ENCODE measurements around the gene RIMBP3B. TPM values are rescaled to one million over a fixed set of nuclear protein-coding genes. Genes with fewer than 3 reads are reported as not detected.
A peak's percentile ranks its signal among the peaks of the same experiment; 100 is the strongest.
"Not testable (repeated sequence)": the region's sequence is repeated elsewhere in the genome, so short reads cannot be mapped to it uniquely, and the experiment has no call there.

The RIMBP3B gene
- total and polyA plus RNA-seq, 9 of the 15 experiments (the other 6 are each of a cell fraction or from before 2014, with no cell fraction given) = 0.01 to 0.55 (median 0.16) TPM; not detected in 1

DNA sequence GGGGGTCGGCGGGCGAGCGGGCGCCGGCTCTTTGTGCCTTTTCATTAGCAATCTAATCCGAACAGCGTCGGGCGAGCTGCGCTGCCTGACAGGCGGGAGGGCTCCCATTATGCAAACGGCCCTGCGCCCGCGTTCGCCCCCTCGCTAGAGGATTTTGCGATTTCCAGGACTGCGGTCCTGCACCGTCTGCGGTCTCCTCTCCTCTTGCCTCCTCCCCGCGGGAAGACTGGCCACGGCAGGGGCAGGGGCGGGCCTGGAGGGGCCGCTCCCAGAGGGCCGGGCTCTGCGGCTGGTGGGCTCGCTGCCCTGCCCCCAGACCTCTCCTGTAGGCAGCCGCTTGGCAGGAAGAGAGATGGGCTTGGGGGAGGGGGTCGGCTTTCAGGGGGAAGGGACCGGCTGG, 34.3 kb downstream of the RIMBP3B start (continued):
- TF ChIP-seq, protein P1, sequence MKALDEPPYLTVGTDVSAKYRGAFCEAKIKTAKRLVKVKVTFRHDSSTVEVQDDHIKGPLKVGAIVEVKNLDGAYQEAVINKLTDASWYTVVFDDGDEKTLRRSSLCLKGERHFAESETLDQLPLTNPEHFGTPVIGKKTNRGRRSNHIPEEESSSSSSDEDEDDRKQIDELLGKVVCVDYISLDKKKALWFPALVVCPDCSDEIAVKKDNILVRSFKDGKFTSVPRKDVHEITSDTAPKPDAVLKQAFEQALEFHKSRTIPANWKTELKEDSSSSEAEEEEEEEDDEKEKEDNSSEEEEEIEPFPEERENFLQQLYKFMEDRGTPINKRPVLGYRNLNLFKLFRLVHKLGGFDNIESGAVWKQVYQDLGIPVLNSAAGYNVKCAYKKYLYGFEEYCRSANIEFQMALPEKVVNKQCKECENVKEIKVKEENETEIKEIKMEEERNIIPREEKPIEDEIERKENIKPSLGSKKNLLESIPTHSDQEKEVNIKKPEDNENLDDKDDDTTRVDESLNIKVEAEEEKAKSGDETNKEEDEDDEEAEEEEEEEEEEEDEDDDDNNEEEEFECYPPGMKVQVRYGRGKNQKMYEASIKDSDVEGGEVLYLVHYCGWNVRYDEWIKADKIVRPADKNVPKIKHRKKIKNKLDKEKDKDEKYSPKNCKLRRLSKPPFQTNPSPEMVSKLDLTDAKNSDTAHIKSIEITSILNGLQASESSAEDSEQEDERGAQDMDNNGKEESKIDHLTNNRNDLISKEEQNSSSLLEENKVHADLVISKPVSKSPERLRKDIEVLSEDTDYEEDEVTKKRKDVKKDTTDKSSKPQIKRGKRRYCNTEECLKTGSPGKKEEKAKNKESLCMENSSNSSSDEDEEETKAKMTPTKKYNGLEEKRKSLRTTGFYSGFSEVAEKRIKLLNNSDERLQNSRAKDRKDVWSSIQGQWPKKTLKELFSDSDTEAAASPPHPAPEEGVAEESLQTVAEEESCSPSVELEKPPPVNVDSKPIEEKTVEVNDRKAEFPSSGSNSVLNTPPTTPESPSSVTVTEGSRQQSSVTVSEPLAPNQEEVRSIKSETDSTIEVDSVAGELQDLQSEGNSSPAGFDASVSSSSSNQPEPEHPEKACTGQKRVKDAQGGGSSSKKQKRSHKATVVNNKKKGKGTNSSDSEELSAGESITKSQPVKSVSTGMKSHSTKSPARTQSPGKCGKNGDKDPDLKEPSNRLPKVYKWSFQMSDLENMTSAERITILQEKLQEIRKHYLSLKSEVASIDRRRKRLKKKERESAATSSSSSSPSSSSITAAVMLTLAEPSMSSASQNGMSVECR (CRISPR knock-in tag; IDR thresholded peaks at IDR 0.05) = peak; percentile 72
- peak; percentile 54 for TF ChIP-seq RBFOX2 (IDR thresholded peaks at IDR 0.05; ENCODE audit: low read depth, low read length)
- TF ChIP-seq CXXC5 (CRISPR knock-in tag; IDR thresholded peaks at IDR 0.05) = peak; percentile 61
- TF ChIP-seq, protein P2, sequence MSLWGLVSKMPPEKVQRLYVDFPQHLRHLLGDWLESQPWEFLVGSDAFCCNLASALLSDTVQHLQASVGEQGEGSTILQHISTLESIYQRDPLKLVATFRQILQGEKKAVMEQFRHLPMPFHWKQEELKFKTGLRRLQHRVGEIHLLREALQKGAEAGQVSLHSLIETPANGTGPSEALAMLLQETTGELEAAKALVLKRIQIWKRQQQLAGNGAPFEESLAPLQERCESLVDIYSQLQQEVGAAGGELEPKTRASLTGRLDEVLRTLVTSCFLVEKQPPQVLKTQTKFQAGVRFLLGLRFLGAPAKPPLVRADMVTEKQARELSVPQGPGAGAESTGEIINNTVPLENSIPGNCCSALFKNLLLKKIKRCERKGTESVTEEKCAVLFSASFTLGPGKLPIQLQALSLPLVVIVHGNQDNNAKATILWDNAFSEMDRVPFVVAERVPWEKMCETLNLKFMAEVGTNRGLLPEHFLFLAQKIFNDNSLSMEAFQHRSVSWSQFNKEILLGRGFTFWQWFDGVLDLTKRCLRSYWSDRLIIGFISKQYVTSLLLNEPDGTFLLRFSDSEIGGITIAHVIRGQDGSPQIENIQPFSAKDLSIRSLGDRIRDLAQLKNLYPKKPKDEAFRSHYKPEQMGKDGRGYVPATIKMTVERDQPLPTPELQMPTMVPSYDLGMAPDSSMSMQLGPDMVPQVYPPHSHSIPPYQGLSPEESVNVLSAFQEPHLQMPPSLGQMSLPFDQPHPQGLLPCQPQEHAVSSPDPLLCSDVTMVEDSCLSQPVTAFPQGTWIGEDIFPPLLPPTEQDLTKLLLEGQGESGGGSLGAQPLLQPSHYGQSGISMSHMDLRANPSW (CRISPR knock-in tag; IDR thresholded peaks at IDR 0.05) = peak; percentile 80; the same call in 1 of the 2 replicates
- TF ChIP-seq, protein P3, sequence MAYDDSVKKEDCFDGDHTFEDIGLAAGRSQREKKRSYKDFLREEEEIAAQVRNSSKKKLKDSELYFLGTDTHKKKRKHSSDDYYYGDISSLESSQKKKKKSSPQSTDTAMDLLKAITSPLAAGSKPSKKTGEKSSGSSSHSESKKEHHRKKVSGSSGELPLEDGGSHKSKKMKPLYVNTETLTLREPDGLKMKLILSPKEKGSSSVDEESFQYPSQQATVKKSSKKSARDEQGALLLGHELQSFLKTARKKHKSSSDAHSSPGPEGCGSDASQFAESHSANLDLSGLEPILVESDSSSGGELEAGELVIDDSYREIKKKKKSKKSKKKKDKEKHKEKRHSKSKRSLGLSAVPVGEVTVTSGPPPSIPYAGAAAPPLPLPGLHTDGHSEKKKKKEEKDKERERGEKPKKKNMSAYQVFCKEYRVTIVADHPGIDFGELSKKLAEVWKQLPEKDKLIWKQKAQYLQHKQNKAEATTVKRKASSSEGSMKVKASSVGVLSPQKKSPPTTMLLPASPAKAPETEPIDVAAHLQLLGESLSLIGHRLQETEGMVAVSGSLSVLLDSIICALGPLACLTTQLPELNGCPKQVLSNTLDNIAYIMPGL (CRISPR knock-in tag; IDR thresholded peaks at IDR 0.05) = peak; percentile 59; the same call in 1 of the 2 replicates
- TF ChIP-seq, protein P4, sequence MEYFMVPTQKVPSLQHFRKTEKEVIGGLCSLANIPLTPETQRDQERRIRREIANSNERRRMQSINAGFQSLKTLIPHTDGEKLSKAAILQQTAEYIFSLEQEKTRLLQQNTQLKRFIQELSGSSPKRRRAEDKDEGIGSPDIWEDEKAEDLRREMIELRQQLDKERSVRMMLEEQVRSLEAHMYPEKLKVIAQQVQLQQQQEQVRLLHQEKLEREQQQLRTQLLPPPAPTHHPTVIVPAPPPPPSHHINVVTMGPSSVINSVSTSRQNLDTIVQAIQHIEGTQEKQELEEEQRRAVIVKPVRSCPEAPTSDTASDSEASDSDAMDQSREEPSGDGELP (CRISPR knock-in tag; IDR thresholded peaks at IDR 0.05; ENCODE audit: borderline replicate concordance) = peak; percentile 50; the same call in 1 of the 2 replicates

- 33% methylated on average over 5 of the region's 15 CpGs for WGBS (ENCODE audit: insufficient coverage, low coverage, missing lambda C conversion rate)
- BruUV-seq (replicated peaks) = TSS peak; percentile 85
These were observed 35.6 kb downstream of the RIMBP3B start for GRCh38 chr22:21418974-21419638.

More at GRCh38 chr22:21418974-21419638, 35.6 kb downstream of the RIMBP3B start:
- Histone ChIP-seq H3K27ac (ENCODE audit: extremely low read depth, low read depth, low read length) (peak overlapping the region; percentile 57; the same call in 2 of the 3 replicates), H3K4me3 (peak overlapping the region; percentile 25; the same call in 1 of the 2 replicates), H3K4me2 (ENCODE audit: insufficient read depth, low read length) (peak overlapping the region; percentile 77), H3K9ac (ENCODE audit: insufficient read depth in 1 of 2, low read depth in 2 of 2, low read length in 2 of 2) (peak overlapping the region; percentile 60 to 85)
- H4K20me1 ChIP-seq (replicated peaks; ENCODE audit: control insufficient read depth, insufficient read depth, low read length); H3K9me1 ChIP-seq (ENCODE audit: control insufficient read depth, insufficient read depth, low read length); intact Hi-C loops (cut with micrococcal nuclease); H3K27me3 ChIP-seq (ENCODE audit: control insufficient read depth in 2 of 2, insufficient read depth in 2 of 2, low read length in 2 of 2); H2AFZ ChIP-seq (ENCODE audit: low read depth, low read length); DNase-seq (ENCODE audit: extremely low read depth in 1 of 4, low spot score in 3 of 4); CTCF ChIA-PET (ENCODE audit: low intra/inter-chr PET ratio); POLR2A ChIA-PET; H3K79me2 ChIP-seq (ENCODE audit: control insufficient read depth, insufficient read depth, low read length); H3K9me3 ChIP-seq (replicated peaks; ENCODE audit: control insufficient read depth, insufficient read depth, low read depth, low read length); H3K36me3 ChIP-seq (ENCODE audit: control insufficient read depth, insufficient read depth, low read length); H3K4me1 ChIP-seq (replicated peaks in 1 of 2; ENCODE audit: control insufficient read depth in 2 of 2, insufficient read depth in 2 of 2, low read length in 2 of 2); FAIRE-seq: not testable (repeated sequence)
- in situ Hi-C loops (cut with MboI) = loop anchor here (25.0 kb wide), 2 partner anchors 518 to 1118 kb away; no protein-coding TSS in a partner anchor
- ATAC-seq = peak; percentile 1

Measured in K562 (cell line).